ENCODE results near the gene ARHGAP15.
"Not testable (repeated sequence)": the region's sequence is repeated elsewhere in the genome, so short reads cannot be mapped to it uniquely, and the experiment has no call there.

The ARHGAP15 gene

GRCh38 chr2:143128681-143129580, at the start of gene ARHGAP15:
ARHGAP15 (plus strand) TSS chr2:143129419.
- no peak for DNase-seq

- no peak for DNase-seq
These were observed 47.6 kb upstream of the ARHGAP15 start for GRCh38 chr2:143081616-143082015.

- DNase-seq, result no peak
These were observed 45.6 kb upstream of the ARHGAP15 start for GRCh38 chr2:143083636-143084035.

- DNase-seq, result no peak
These were observed 44.8 kb upstream of the ARHGAP15 start for GRCh38 chr2:143084462-143084861.

- no peak for DNase-seq
These were observed 44.0 kb upstream of the ARHGAP15 start for GRCh38 chr2:143085125-143085784.

GRCh38 chr2:143087033-143087432, 42.2 kb upstream of the ARHGAP15 start:
- no peak for DNase-seq

GRCh38 chr2:143088388-143088787, 40.8 kb upstream of the ARHGAP15 start:
- DNase-seq, result no peak

GRCh38 chr2:143089520-143089919, 39.7 kb upstream of the ARHGAP15 start:
- not testable (repeated sequence) for DNase-seq

- no peak for DNase-seq
These were observed 18.3 kb upstream of the ARHGAP15 start for GRCh38 chr2:143110758-143111428.

- no peak for DNase-seq
These were observed 12.0 kb upstream of the ARHGAP15 start for GRCh38 chr2:143117225-143117624.

GRCh38 chr2:143121079-143121478, 8.1 kb upstream of the ARHGAP15 start:
- DNase-seq, result no peak

- no peak for DNase-seq
These were observed 7.3 kb upstream of the ARHGAP15 start for GRCh38 chr2:143121957-143122356.

GRCh38 chr2:143123911-143124310, 5.3 kb upstream of the ARHGAP15 start:
- DNase-seq, result no peak

GRCh38 chr2:143124445-143124844, 4.8 kb upstream of the ARHGAP15 start:
- DNase-seq, result no peak

- no peak for DNase-seq
These were observed 3.5 kb upstream of the ARHGAP15 start for GRCh38 chr2:143125717-143126116.

GRCh38 chr2:143132355-143132754, 3.1 kb downstream of the ARHGAP15 start:
- DNase-seq, result no peak

GRCh38 chr2:143133783-143134182, 4.6 kb downstream of the ARHGAP15 start:
- DNase-seq, result no peak

GRCh38 chr2:143138292-143138691, 9.1 kb downstream of the ARHGAP15 start:
- DNase-seq, result no peak

- DNase-seq, result no peak
These were observed 10.7 kb downstream of the ARHGAP15 start for GRCh38 chr2:143139835-143140393.

GRCh38 chr2:143140864-143141661, 11.8 kb downstream of the ARHGAP15 start:
- DNase-seq, result no peak

- no peak for DNase-seq
These were observed 13.4 kb downstream of the ARHGAP15 start for GRCh38 chr2:143142598-143142997.

GRCh38 chr2:143144813-143145455, 15.7 kb downstream of the ARHGAP15 start:
- no peak for DNase-seq
